GM12891 (cell line): ENCODE results near the gene NEURL2.

Experiments used
- POLR2A ChIP-seq: IDR thresholded peaks from 2 replicates; pipeline ENCODE4 v1.6.1; 2011; ENCODE audit warnings: low read depth, low read length, control low read depth
- POLR2AphosphoS5 ChIP-seq: IDR thresholded peaks from 2 replicates; pipeline ENCODE4 v1.6.1; 2011; ENCODE audit warnings: low read depth, low read length, control low read depth
- SPI1 ChIP-seq: IDR thresholded peaks from 2 replicates; pipeline ENCODE4 v1.6.1; 2011; ENCODE audit warnings: low read depth, low read length, control low read depth
- TAF1 ChIP-seq: IDR thresholded peaks from 2 replicates; pipeline ENCODE4 v1.6.1; 2011; ENCODE audit warnings: low read depth, low read length, control low read depth

DNA sequence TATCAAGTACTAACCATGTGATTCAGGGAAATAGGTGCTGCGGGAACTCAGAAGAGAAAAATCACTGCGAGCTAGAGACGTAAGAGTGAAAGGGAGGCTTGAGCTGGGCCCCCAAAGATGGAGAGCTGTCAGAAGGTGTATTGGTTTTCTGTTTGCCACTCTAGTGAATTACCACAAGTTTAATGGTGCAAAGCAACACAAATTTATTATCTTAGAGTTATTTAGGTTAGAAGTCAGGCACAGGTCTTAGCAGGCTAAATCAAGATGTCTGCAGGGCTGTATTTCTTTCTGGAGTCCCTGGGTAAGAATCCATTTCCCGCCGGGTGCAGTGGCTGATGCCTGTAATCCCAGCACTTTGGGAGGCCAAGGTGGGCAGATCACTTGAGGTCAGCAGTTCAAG is 31.1 kb downstream of the NEURL2 start:
- no peak for TF ChIP-seq POLR2AphosphoS5
- no peak for TF ChIP-seq TAF1
- no peak for TF ChIP-seq POLR2A
- TF ChIP-seq SPI1, result no peak
